ENCODE data around the gene DMRT2. TPM values are rescaled to one million over a fixed set of nuclear protein-coding genes. Genes with fewer than 3 reads are reported as not detected.

The DMRT2 gene
- total and polyA plus RNA-seq, 2 experiments from 2014 or later = 0.19 TPM; not detected in 1

GRCh38 chr9:1007312-1007711 is 42.8 kb upstream of the DMRT2 start:
- no peaks in the 10 kb centered on the region for H3F3A ChIP-seq (ENCODE audit: insufficient read depth)
- H3K4me1 ChIP-seq (ENCODE audit: insufficient read depth) = no peaks in the 10 kb centered on the region
- H3K27ac ChIP-seq = no peak overlapping the region
- H3K27me3 ChIP-seq (replicated peaks; ENCODE audit: insufficient read depth) = peaks cover 15% of the 10 kb centered on the region; the same call in 1 of the 2 replicates
- no peaks in the 10 kb centered on the region for H3K79me2 ChIP-seq (ENCODE audit: insufficient read depth)
- H3K9ac ChIP-seq = no peak overlapping the region
- H3K36me3 ChIP-seq (ENCODE audit: low read depth) = no peaks in the 10 kb centered on the region
- H3K9me2 ChIP-seq (ENCODE audit: insufficient read depth) = no peaks in the 10 kb centered on the region
- no peaks in the 10 kb centered on the region for H4K20me1 ChIP-seq (ENCODE audit: insufficient read depth)
- no peak overlapping the region for H3K4me3 ChIP-seq
- TF ChIP-seq EZH2 (IDR thresholded peaks at IDR 0.05; ENCODE audit: insufficient read depth, poor library complexity, severe bottlenecking) (no peak), EZH2phosphoT487 (IDR thresholded peaks at IDR 0.05; ENCODE audit: insufficient read depth, low read depth) (no peak)
- H3K9me3 ChIP-seq (ENCODE audit: low read depth) = no peaks in the 10 kb centered on the region
- 74% methylated on average over 3 of the region's 3 CpGs for WGBS, 2 experiments (ENCODE audit: low coverage in 1 of 2, low lambda C conversion rate in 2 of 2, missing lambda C conversion rate in 2 of 2)
- no peak overlapping the region for H3K4me2 ChIP-seq (ENCODE audit: unreplicated experiment)
- in situ Hi-C loops (cut with MboI) = no loop called here
- no peak for DNase-seq
- H2AFZ ChIP-seq = no peak overlapping the region

- in situ Hi-C loops (cut with MboI) = no loop called here
- Histone ChIP-seq H3K27me3 (replicated peaks; ENCODE audit: insufficient read depth) (peaks cover 15% of the 10 kb centered on the region; the same call in 1 of the 2 replicates), H2AFZ (no peak overlapping the region), H3K4me1 (ENCODE audit: insufficient read depth) (no peaks in the 10 kb centered on the region), H4K20me1 (ENCODE audit: insufficient read depth) (no peaks in the 10 kb centered on the region), H3K79me2 (ENCODE audit: insufficient read depth) (no peaks in the 10 kb centered on the region), H3K4me3 (no peak overlapping the region), H3K9me2 (ENCODE audit: insufficient read depth) (no peaks in the 10 kb centered on the region), H3K27ac (no peak overlapping the region), H3K4me2 (ENCODE audit: unreplicated experiment) (no peak overlapping the region), H3K9ac (no peak overlapping the region), H3K9me3 (ENCODE audit: low read depth) (no peaks in the 10 kb centered on the region), H3K36me3 (ENCODE audit: low read depth) (no peaks in the 10 kb centered on the region), H3F3A (ENCODE audit: insufficient read depth) (no peaks in the 10 kb centered on the region)
- 84 to 91% methylated on average over 3 of the region's 3 CpGs for WGBS, 2 experiments (ENCODE audit: low coverage in 1 of 2, low lambda C conversion rate in 2 of 2, missing lambda C conversion rate in 2 of 2)
- DNase-seq = peak; percentile 55
- TF ChIP-seq EZH2 (IDR thresholded peaks at IDR 0.05; ENCODE audit: insufficient read depth, poor library complexity, severe bottlenecking) = no peak
- TF ChIP-seq EZH2phosphoT487 (IDR thresholded peaks at IDR 0.05; ENCODE audit: insufficient read depth, low read depth) = no peak
These were observed 41.9 kb upstream of the DMRT2 start for GRCh38 chr9:1008216-1008615.

- Histone ChIP-seq H3F3A (ENCODE audit: insufficient read depth) (no peaks in the 10 kb centered on the region), H3K27ac (no peak overlapping the region), H3K79me2 (ENCODE audit: insufficient read depth) (no peaks in the 10 kb centered on the region), H4K20me1 (ENCODE audit: insufficient read depth) (no peaks in the 10 kb centered on the region), H3K4me3 (no peak overlapping the region), H3K27me3 (replicated peaks; ENCODE audit: insufficient read depth) (peaks cover 15% of the 10 kb centered on the region; the same call in 1 of the 2 replicates), H3K36me3 (ENCODE audit: low read depth) (no peaks in the 10 kb centered on the region), H3K9ac (no peak overlapping the region), H2AFZ (no peak overlapping the region), H3K9me2 (ENCODE audit: insufficient read depth) (no peaks in the 10 kb centered on the region), H3K4me1 (ENCODE audit: insufficient read depth) (no peaks in the 10 kb centered on the region), H3K9me3 (ENCODE audit: low read depth) (no peaks in the 10 kb centered on the region), H3K4me2 (ENCODE audit: unreplicated experiment) (no peak overlapping the region)
- DNase-seq = peak; percentile 87
- in situ Hi-C loops (cut with MboI) = no loop called here
- TF ChIP-seq EZH2 (IDR thresholded peaks at IDR 0.05; ENCODE audit: insufficient read depth, poor library complexity, severe bottlenecking) (no peak), EZH2phosphoT487 (IDR thresholded peaks at IDR 0.05; ENCODE audit: insufficient read depth, low read depth) (no peak)
- WGBS, 2 experiments (ENCODE audit: low coverage in 1 of 2, low lambda C conversion rate in 2 of 2, missing lambda C conversion rate in 2 of 2) = 5 to 6% methylated on average over 14 of the region's 14 CpGs
These were observed 41.0 kb upstream of the DMRT2 start for GRCh38 chr9:1009101-1009707.

GRCh38 chr9:1013021-1013420 is 37.1 kb upstream of the DMRT2 start:
- Histone ChIP-seq H3K27me3 (replicated peaks; ENCODE audit: insufficient read depth) (peaks cover 15% of the 10 kb centered on the region; the same call in 1 of the 2 replicates), H3K79me2 (ENCODE audit: insufficient read depth) (no peaks in the 10 kb centered on the region), H4K20me1 (ENCODE audit: insufficient read depth) (no peaks in the 10 kb centered on the region), H3K9me2 (ENCODE audit: insufficient read depth) (no peaks in the 10 kb centered on the region), H3K4me1 (ENCODE audit: insufficient read depth) (no peaks in the 10 kb centered on the region), H3K27ac (no peak overlapping the region), H3K36me3 (ENCODE audit: low read depth) (no peaks in the 10 kb centered on the region), H3K4me2 (ENCODE audit: unreplicated experiment) (no peak overlapping the region), H3K9ac (no peak overlapping the region), H3F3A (ENCODE audit: insufficient read depth) (no peaks in the 10 kb centered on the region), H3K9me3 (ENCODE audit: low read depth) (no peaks in the 10 kb centered on the region), H3K4me3 (no peak overlapping the region), H2AFZ (no peak overlapping the region)
- WGBS, 2 experiments (ENCODE audit: low coverage in 1 of 2, low lambda C conversion rate in 2 of 2, missing lambda C conversion rate in 2 of 2) = 46 to 47% methylated on average over 5 of the region's 5 CpGs
- DNase-seq = no peak
- in situ Hi-C loops (cut with MboI) = no loop called here
- TF ChIP-seq EZH2phosphoT487 (IDR thresholded peaks at IDR 0.05; ENCODE audit: insufficient read depth, low read depth) = no peak
- no peak for TF ChIP-seq EZH2 (IDR thresholded peaks at IDR 0.05; ENCODE audit: insufficient read depth, poor library complexity, severe bottlenecking)
